ENCODE results near the gene PAOX. TPM values are rescaled to one million over a fixed set of nuclear protein-coding genes. Genes with fewer than 3 reads are reported as not detected.

PAOX gene
- total and polyA plus RNA-seq, 2 of the 4 experiments (the other 2 are of a cell fraction), result 3.8 to 4.5 TPM

DNA sequence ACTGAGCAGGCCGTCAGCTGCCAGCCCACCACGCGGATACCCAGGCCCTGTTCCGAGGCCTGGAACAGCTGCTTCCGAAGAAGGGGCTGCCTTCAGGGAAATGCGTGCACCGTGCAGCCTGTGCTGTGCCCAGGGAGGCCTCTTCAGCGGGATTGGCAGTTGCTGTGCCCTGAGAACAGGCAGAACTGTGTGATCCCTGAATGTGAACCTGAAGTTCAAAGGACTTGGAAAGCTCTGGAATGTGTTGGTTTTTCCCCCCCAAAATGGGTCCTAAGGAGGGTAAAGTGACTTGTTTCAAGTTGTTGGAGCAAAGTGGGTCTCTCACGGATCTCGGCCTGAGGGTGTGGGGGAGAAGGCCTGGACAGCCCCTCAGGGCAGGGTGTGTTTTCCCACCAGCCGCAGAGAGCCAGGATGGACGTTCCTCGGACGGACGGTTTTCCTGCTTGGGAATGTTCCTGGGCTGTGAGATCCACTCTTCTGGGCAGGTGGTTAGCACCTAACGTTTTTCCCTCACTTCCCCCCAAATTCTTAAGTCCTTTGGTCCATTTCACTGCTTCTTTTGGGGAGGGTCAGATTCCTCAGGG is 43.3 kb downstream of the PAOX start:
- no TSS peak for BruUV-seq (replicated peaks)
- H3K23ac ChIP-seq (ENCODE audit: low read depth, low read length), result no peak overlapping the region
- no peak overlapping the region for H2AK5ac ChIP-seq (ENCODE audit: low read depth, low read length)
- no peaks in the 10 kb centered on the region for H3K9me1 ChIP-seq (ENCODE audit: insufficient read depth, low read length)
- H2BK20ac ChIP-seq (ENCODE audit: low read depth, low read length), result no peak overlapping the region
- in situ Hi-C loops (cut with MboI; ENCODE audit: low sequenced_read_pairs), result no loop called here
- H3K18ac ChIP-seq (ENCODE audit: low read depth, low read length), result no peak overlapping the region
- no peak for TF ChIP-seq ELK1 (IDR thresholded peaks at IDR 0.05; ENCODE audit: borderline replicate concordance, low read depth, low read length)
- TF ChIP-seq RFX5 (IDR thresholded peaks at IDR 0.05; ENCODE audit: low read depth, low read length), result no peak
- TF ChIP-seq RAD21 (IDR thresholded peaks at IDR 0.05; ENCODE audit: low read length), result no peak
- no peak for TF ChIP-seq FOS (IDR thresholded peaks at IDR 0.05; ENCODE audit: low read depth, low read length)
- TF ChIP-seq RCOR1 (IDR thresholded peaks at IDR 0.05; ENCODE audit: insufficient replicate concordance, low read length), result no peak
- TF ChIP-seq MXI1 (IDR thresholded peaks at IDR 0.05; ENCODE audit: borderline replicate concordance, low read depth, low read length), result no peak
- TF ChIP-seq POLR2A (IDR thresholded peaks at IDR 0.05; ENCODE audit: low read depth, low read length), result no peak
- TF ChIP-seq SMC3 (IDR thresholded peaks at IDR 0.05; ENCODE audit: low read depth, low read length), result no peak
- no peak for TF ChIP-seq MAZ (IDR thresholded peaks at IDR 0.05; ENCODE audit: borderline replicate concordance, low read depth, low read length)
- no peak for TF ChIP-seq BHLHE40 (IDR thresholded peaks at IDR 0.05; ENCODE audit: low read depth, low read length)
- TF ChIP-seq, protein P1, sequence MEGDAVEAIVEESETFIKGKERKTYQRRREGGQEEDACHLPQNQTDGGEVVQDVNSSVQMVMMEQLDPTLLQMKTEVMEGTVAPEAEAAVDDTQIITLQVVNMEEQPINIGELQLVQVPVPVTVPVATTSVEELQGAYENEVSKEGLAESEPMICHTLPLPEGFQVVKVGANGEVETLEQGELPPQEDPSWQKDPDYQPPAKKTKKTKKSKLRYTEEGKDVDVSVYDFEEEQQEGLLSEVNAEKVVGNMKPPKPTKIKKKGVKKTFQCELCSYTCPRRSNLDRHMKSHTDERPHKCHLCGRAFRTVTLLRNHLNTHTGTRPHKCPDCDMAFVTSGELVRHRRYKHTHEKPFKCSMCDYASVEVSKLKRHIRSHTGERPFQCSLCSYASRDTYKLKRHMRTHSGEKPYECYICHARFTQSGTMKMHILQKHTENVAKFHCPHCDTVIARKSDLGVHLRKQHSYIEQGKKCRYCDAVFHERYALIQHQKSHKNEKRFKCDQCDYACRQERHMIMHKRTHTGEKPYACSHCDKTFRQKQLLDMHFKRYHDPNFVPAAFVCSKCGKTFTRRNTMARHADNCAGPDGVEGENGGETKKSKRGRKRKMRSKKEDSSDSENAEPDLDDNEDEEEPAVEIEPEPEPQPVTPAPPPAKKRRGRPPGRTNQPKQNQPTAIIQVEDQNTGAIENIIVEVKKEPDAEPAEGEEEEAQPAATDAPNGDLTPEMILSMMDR (conservative IDR thresholded peaks at IDR 0.05; ENCODE audit: low read depth, low read length), result no peak
- no peak for TF ChIP-seq CHD1 (IDR thresholded peaks at IDR 0.05; ENCODE audit: low read depth, low read length)
- TF ChIP-seq CEBPB (IDR thresholded peaks at IDR 0.05; ENCODE audit: low read depth, low read length), result no peak
- TF ChIP-seq NFE2L2 (IDR thresholded peaks at IDR 0.05; ENCODE audit: low read depth, low read length), result no peak
- no peak for TF ChIP-seq MAFK (IDR thresholded peaks at IDR 0.05; ENCODE audit: low read depth, low read length)
- TF ChIP-seq, protein P2, sequence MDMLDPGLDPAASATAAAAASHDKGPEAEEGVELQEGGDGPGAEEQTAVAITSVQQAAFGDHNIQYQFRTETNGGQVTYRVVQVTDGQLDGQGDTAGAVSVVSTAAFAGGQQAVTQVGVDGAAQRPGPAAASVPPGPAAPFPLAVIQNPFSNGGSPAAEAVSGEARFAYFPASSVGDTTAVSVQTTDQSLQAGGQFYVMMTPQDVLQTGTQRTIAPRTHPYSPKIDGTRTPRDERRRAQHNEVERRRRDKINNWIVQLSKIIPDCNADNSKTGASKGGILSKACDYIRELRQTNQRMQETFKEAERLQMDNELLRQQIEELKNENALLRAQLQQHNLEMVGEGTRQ (IDR thresholded peaks at IDR 0.05; ENCODE audit: low read depth, low read length), result no peak
- H2BK120ac ChIP-seq (ENCODE audit: low read depth, low read length), result no peak overlapping the region
- 0 out of 4 replicates have a peak, but pooled peaks cover 0 to 4% of the 10 kb centered on the region in 2 experiments for H3K79me1 ChIP-seq (ENCODE audit: low read depth in 1 of 2, low read length in 2 of 2)
- ATAC-seq (ENCODE audit: low read depth) (no peak), DNase-seq (no peak)
- no peak overlapping the region for H2AFZ ChIP-seq (replicated peaks; ENCODE audit: low read length, poor library complexity)
- no peak overlapping the region for H3K56ac ChIP-seq (ENCODE audit: extremely low read depth, insufficient read depth, low read length)
- no peak overlapping the region for H3K14ac ChIP-seq (replicated peaks; ENCODE audit: low read depth, low read length)
- dilution Hi-C loops (cut with HindIII; ENCODE audit: low sequenced_read_pairs, unreplicated experiment), result no loop called here
- no peak overlapping the region for H3K27ac ChIP-seq (ENCODE audit: insufficient read depth, low read length)
- peaks cover 3% of the 10 kb centered on the region; the same call in 1 of the 2 replicates for H3K27me3 ChIP-seq (ENCODE audit: control insufficient read depth, insufficient read depth, low read length)
- no peak overlapping the region for H3K4ac ChIP-seq (ENCODE audit: low read depth, low read length)
- peaks cover 26% of the 10 kb centered on the region for H3K36me3 ChIP-seq (ENCODE audit: control insufficient read depth, insufficient read depth, low read length)
- 79% methylated on average over 7 of the region's 16 CpGs; no CpG with 5 or more reads in 1 of the 2 experiments for WGBS, 2 experiments (ENCODE audit: extremely low coverage in 2 of 2, insufficient read length in 1 of 2)
- CTCF ChIA-PET, result no interaction called here
- no peak overlapping the region for H4K5ac ChIP-seq (ENCODE audit: low read depth, low read length)
- H2AK9ac ChIP-seq (replicated peaks; ENCODE audit: low read depth, low read length, poor library complexity), result no peak overlapping the region
- no peak overlapping the region for H3K4me3 ChIP-seq (ENCODE audit: insufficient read depth, low read depth, low read length)
- H2BK15ac ChIP-seq (ENCODE audit: low read depth, low read length), result no peak overlapping the region
- no peaks in the 10 kb centered on the region; the same call in 1 of the 2 replicates for H3K4me1 ChIP-seq (ENCODE audit: control insufficient read depth, insufficient read depth, low read length)
- no peak overlapping the region for H2BK5ac ChIP-seq (ENCODE audit: low read depth, low read length, poor library complexity, severe bottlenecking)
- H3K9ac ChIP-seq (ENCODE audit: low read depth, low read length), result no peak overlapping the region
- H3K4me2 ChIP-seq (ENCODE audit: low read depth, low read length), result no peak overlapping the region
- H3K9me3 ChIP-seq (ENCODE audit: control insufficient read depth, insufficient read depth, low read length), result no peaks in the 10 kb centered on the region
- H4K8ac ChIP-seq (ENCODE audit: low read depth in 2 of 2, low read length in 2 of 2), result no peak overlapping the region
- POLR2A ChIA-PET (ENCODE audit: unreplicated experiment), result no interaction called here
- H4K91ac ChIP-seq (ENCODE audit: insufficient read depth, low read depth, low read length), result no peak overlapping the region
- intact Hi-C loops (cut with micrococcal nuclease), result no loop called here
- no peaks in the 10 kb centered on the region; the same call in none of the 2 replicates for H4K20me1 ChIP-seq (ENCODE audit: insufficient read depth, low read length)
